ENCODE data around the gene UBE2I.

UBE2I gene

GRCh38 chr16:1308977-1309885, at the start of gene UBE2I:
Gene UBE2I (plus strand): TSS chr16:1309636. CDS start chr16:1314031, 4,395 bp downstream.
- Histone ChIP-seq H3K27me3 (ENCODE audit: insufficient read depth, low read length, poor library complexity) (no peaks in the 10 kb centered on the region), H4K20me1 (ENCODE audit: insufficient read depth, low read length) (peaks cover 45% of the 10 kb centered on the region), H2AFZ (ENCODE audit: low read depth, low read length) (peak within 1 kb of the TSS; percentile 88), H3K36me3 (ENCODE audit: insufficient read depth, low read length) (peaks cover 42% of the 10 kb centered on the region), H3K4me2 (ENCODE audit: insufficient read depth, low read length) (peak within 1 kb of the TSS; percentile 85), H3K4me3 (ENCODE audit: low read depth in 1 of 2, low read length in 2 of 2) (peak within 1 kb of the TSS; percentile 61 to 70), H3K79me2 (ENCODE audit: insufficient read depth, low read length) (peaks cover 52% of the 10 kb centered on the region), H3K9me3 (ENCODE audit: insufficient read depth, low read length, severe bottlenecking) (no peaks in the 10 kb centered on the region), H3K27ac (ENCODE audit: low read length) (peak within 1 kb of the TSS; percentile 100), H3K9ac (ENCODE audit: low read depth, low read length) (peak within 1 kb of the TSS; percentile 90), H3K4me1 (ENCODE audit: insufficient read depth, low read length) (peaks cover 48% of the 10 kb centered on the region)
- TF ChIP-seq, protein P1, sequence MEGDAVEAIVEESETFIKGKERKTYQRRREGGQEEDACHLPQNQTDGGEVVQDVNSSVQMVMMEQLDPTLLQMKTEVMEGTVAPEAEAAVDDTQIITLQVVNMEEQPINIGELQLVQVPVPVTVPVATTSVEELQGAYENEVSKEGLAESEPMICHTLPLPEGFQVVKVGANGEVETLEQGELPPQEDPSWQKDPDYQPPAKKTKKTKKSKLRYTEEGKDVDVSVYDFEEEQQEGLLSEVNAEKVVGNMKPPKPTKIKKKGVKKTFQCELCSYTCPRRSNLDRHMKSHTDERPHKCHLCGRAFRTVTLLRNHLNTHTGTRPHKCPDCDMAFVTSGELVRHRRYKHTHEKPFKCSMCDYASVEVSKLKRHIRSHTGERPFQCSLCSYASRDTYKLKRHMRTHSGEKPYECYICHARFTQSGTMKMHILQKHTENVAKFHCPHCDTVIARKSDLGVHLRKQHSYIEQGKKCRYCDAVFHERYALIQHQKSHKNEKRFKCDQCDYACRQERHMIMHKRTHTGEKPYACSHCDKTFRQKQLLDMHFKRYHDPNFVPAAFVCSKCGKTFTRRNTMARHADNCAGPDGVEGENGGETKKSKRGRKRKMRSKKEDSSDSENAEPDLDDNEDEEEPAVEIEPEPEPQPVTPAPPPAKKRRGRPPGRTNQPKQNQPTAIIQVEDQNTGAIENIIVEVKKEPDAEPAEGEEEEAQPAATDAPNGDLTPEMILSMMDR (IDR thresholded peaks at IDR 0.05; ENCODE audit: borderline replicate concordance, extremely low read depth, low read length, poor library complexity, severe bottlenecking), result no peak
- peak; percentile 85 for TF ChIP-seq EZH2 (IDR thresholded peaks at IDR 0.05; ENCODE audit: borderline replicate concordance, low read depth, low read length, severe bottlenecking)
- ATAC-seq (ENCODE audit: insufficient read depth, low read depth), result peak; percentile 87
- DNase-seq, result peak; percentile 99

GRCh38 chr16:1259760-1260068, 49.7 kb upstream of the UBE2I start:
- H2AFZ ChIP-seq (ENCODE audit: low read depth, low read length), result no peak overlapping the region
- H3K4me2 ChIP-seq (ENCODE audit: insufficient read depth, low read length), result no peak overlapping the region
- no peaks in the 10 kb centered on the region; the same call in 1 of the 2 replicates for H4K20me1 ChIP-seq (ENCODE audit: insufficient read depth, low read length)
- no peaks in the 10 kb centered on the region for H3K9me3 ChIP-seq (ENCODE audit: insufficient read depth, low read length, severe bottlenecking)
- H3K79me2 ChIP-seq (ENCODE audit: insufficient read depth, low read length), result no peaks in the 10 kb centered on the region
- TF ChIP-seq EZH2 (IDR thresholded peaks at IDR 0.05; ENCODE audit: borderline replicate concordance, low read depth, low read length, severe bottlenecking), result no peak
- TF ChIP-seq, protein P1 (IDR thresholded peaks at IDR 0.05; ENCODE audit: borderline replicate concordance, extremely low read depth, low read length, poor library complexity, severe bottlenecking), result no peak
- no peak overlapping the region for H3K27ac ChIP-seq (ENCODE audit: low read length)
- H3K4me3 ChIP-seq (ENCODE audit: low read depth in 1 of 2, low read length in 2 of 2), result no peak overlapping the region
- DNase-seq (no peak), ATAC-seq (ENCODE audit: insufficient read depth, low read depth) (no peak)
- no peaks in the 10 kb centered on the region for H3K27me3 ChIP-seq (ENCODE audit: insufficient read depth, low read length, poor library complexity)
- no peaks in the 10 kb centered on the region for H3K4me1 ChIP-seq (ENCODE audit: insufficient read depth, low read length)
- no peaks in the 10 kb centered on the region for H3K36me3 ChIP-seq (ENCODE audit: insufficient read depth, low read length)
- no peak overlapping the region for H3K9ac ChIP-seq (ENCODE audit: low read depth, low read length)

GRCh38 chr16:1260101-1260680, 49.2 kb upstream of the UBE2I start:
- H3K4me2 ChIP-seq (ENCODE audit: insufficient read depth, low read length), result no peak overlapping the region

More at GRCh38 chr16:1260101-1260680, 49.2 kb upstream of the UBE2I start:
- no peak overlapping the region for H2AFZ ChIP-seq (ENCODE audit: low read depth, low read length)
- H3K27me3 ChIP-seq (ENCODE audit: insufficient read depth, low read length, poor library complexity), result no peaks in the 10 kb centered on the region
- H3K4me3 ChIP-seq (ENCODE audit: low read depth in 1 of 2, low read length in 2 of 2), result no peak overlapping the region
- H3K4me1 ChIP-seq (ENCODE audit: insufficient read depth, low read length), result no peaks in the 10 kb centered on the region
- no peak for ATAC-seq (ENCODE audit: insufficient read depth, low read depth)
- no peak overlapping the region for H3K27ac ChIP-seq (ENCODE audit: low read length)
- H3K36me3 ChIP-seq (ENCODE audit: insufficient read depth, low read length), result no peaks in the 10 kb centered on the region
- H3K79me2 ChIP-seq (ENCODE audit: insufficient read depth, low read length), result no peaks in the 10 kb centered on the region
- H3K9me3 ChIP-seq (ENCODE audit: insufficient read depth, low read length, severe bottlenecking), result no peaks in the 10 kb centered on the region
- no peak for DNase-seq
- TF ChIP-seq EZH2 (IDR thresholded peaks at IDR 0.05; ENCODE audit: borderline replicate concordance, low read depth, low read length, severe bottlenecking), result no peak
- TF ChIP-seq, protein P1 (IDR thresholded peaks at IDR 0.05; ENCODE audit: borderline replicate concordance, extremely low read depth, low read length, poor library complexity, severe bottlenecking), result no peak
- H3K9ac ChIP-seq (ENCODE audit: low read depth, low read length), result no peak overlapping the region
- peaks cover 4% of the 10 kb centered on the region; the same call in 1 of the 2 replicates for H4K20me1 ChIP-seq (ENCODE audit: insufficient read depth, low read length)
